B cell (primary cell): ENCODE results near the gene RBM46. TPM values are rescaled to one million over a fixed set of nuclear protein-coding genes. Genes with fewer than 3 reads are reported as not detected.
"Not testable (repeated sequence)": the region's sequence is repeated elsewhere in the genome, so short reads cannot be mapped to it uniquely, and the experiment has no call there.

Experiments
- ATAC-seq: fragments of 200-7000 bp; cut with Tn5 transposase; one replicate; pipeline ENCODE4 v1.10.0; 2021; ENCODE audit warnings: low read depth, mild to moderate bottlenecking, moderate number of reproducible peaks, moderate library complexity
- CTCF ChIA-PET: fragments of 350-600 bp; sonication (Branson Sonifier 250); formaldehyde crosslinking; loops from one replicate; lab custom pipeline; 2021; ENCODE audit warnings: antibody characterized with exemption, inconsistent platforms; lab: Charles Lee
- POLR2A ChIA-PET: fragments of 350-600 bp; sonication (Branson Sonifier 250); formaldehyde crosslinking; loops from one replicate; lab custom pipeline; 2021; ENCODE audit warnings: antibody characterized with exemption; lab: Charles Lee
- DNase-seq: peaks from one replicate; pipeline ENCODE4 v3.0.0; 2013
- H2AFZ ChIP-seq: 2 replicates; pipeline ENCODE4 v1.6.1; 2012; ENCODE audit warnings: mild to moderate bottlenecking, low read depth, low read length; ENCODE audit not compliant: insufficient read depth, poor library complexity, severe bottlenecking
- H3K27ac ChIP-seq, 2 donors: 1 replicate in 1 of 2; 2 replicates in 1 of 2; pipeline ENCODE4 v1.5.1; 2012 to 2013; ENCODE audit warnings: low read length in 2 of 2, mild to moderate bottlenecking in 2 of 2, moderate library complexity in 1 of 2
- H3K27me3 ChIP-seq, 4 experiments: fragments of 200-600 bp in 1 of 4; sonication (generic) in 1 of 4; replicated peaks in 1 of 4; 1 replicate in 2 of 4; 2 replicates in 2 of 4; pipeline versions ENCODE4 v1.6.1 to v1.7.0; 2013 to 2016; ENCODE audit warnings: low read length in 3 of 4, mild to moderate bottlenecking in 2 of 4, mixed read lengths in 1 of 4, moderate library complexity in 1 of 4; ENCODE audit not compliant: insufficient read depth in 4 of 4, control insufficient read depth in 3 of 4; ENCODE audit errors: control extremely low read depth in 1 of 4
- H3K36me3 ChIP-seq, 2 experiments: replicated peaks in 1 of 2; 1 replicate in 1 of 2; 2 replicates in 1 of 2; pipeline versions ENCODE4 v1.6.1 to v1.7.1; 2013; ENCODE audit warnings: low read length in 1 of 2; ENCODE audit not compliant: insufficient read depth in 2 of 2, control insufficient read depth in 1 of 2; ENCODE audit errors: control extremely low read depth in 1 of 2, extremely low read depth in 1 of 2
- H3K4me1 ChIP-seq, 2 donors: fragments of 200-600 bp in 1 of 2; sonication (generic) in 1 of 2; 1 replicate in 1 of 2; 2 replicates in 1 of 2; pipeline versions ENCODE4 v1.5.1 to v1.6.1; 2013 to 2017; ENCODE audit warnings: low read length in 2 of 2; ENCODE audit not compliant: control insufficient read depth in 2 of 2, insufficient read depth in 2 of 2
- H3K4me2 ChIP-seq: replicated peaks from 2 replicates; pipeline ENCODE3; 2012; ENCODE audit warnings: mild to moderate bottlenecking, low read depth, low read length; ENCODE audit not compliant: poor library complexity, severe bottlenecking
- H3K4me3 ChIP-seq, 5 experiments: fragments of 200-600 bp in 1 of 5; sonication (generic) in 1 of 5; 1 replicate in 3 of 5; 2 replicates in 2 of 5; pipeline versions ENCODE4 v1.5.1 to v1.7.0; 2011 to 2016; ENCODE audit warnings: low read length in 4 of 5, mild to moderate bottlenecking in 4 of 5, low read depth in 2 of 5, control low read depth in 1 of 5, moderate library complexity in 1 of 5; ENCODE audit not compliant: insufficient read depth in 1 of 5; ENCODE audit errors: control extremely low read depth in 1 of 5, extremely low read depth in 1 of 5
- H3K79me2 ChIP-seq: fragments of 200-600 bp; sonication (generic); one replicate; pipeline ENCODE4 v1.6.0; 2016; ENCODE audit warnings: low read length; ENCODE audit not compliant: control insufficient read depth, insufficient read depth
- H3K9ac ChIP-seq: fragments of 200-600 bp; sonication (generic); 2 replicates; pipeline ENCODE4 v1.6.1; 2017; ENCODE audit warnings: mild to moderate bottlenecking, low read length, moderate library complexity
- H3K9me3 ChIP-seq, 3 donors: one replicate each; pipeline versions ENCODE4 v1.6.1 to v1.7.1; 2013; ENCODE audit warnings: low read length in 2 of 3; ENCODE audit not compliant: control insufficient read depth in 2 of 3, insufficient read depth in 1 of 3; ENCODE audit errors: control extremely low read depth in 1 of 3
- H4K20me1 ChIP-seq: 2 replicates; pipeline ENCODE4 v1.6.0; 2012; ENCODE audit warnings: mild to moderate bottlenecking, low read length; ENCODE audit not compliant: insufficient read depth, control insufficient read depth, poor library complexity, severe bottlenecking
- H3K27ac Mint-ChIP-seq: one replicate; pipeline ENCODE4 v1.8.0; 2021; ENCODE audit warnings: mixed read lengths
- H3K27me3 Mint-ChIP-seq: one replicate; pipeline ENCODE4 v1.8.0; 2021; ENCODE audit warnings: mixed read lengths
- H3K4me1 Mint-ChIP-seq: one replicate; pipeline ENCODE4 v1.8.0; 2021; ENCODE audit warnings: mixed read lengths
- H3K4me3 Mint-ChIP-seq: one replicate; pipeline ENCODE4 v1.8.0; 2021; ENCODE audit warnings: mixed read lengths
- H3K9me3 Mint-ChIP-seq: one replicate; pipeline ENCODE4 v1.8.0; 2022; ENCODE audit warnings: mixed read lengths; ENCODE audit not compliant: insufficient read depth
- CTCF ChIP-seq: fragments of 200-600 bp; IDR thresholded peaks from one replicate; pipeline ENCODE4 v1.8.0; 2022; ENCODE audit warnings: antibody characterized with exemption, mild to moderate bottlenecking
- EZH2 ChIP-seq: IDR thresholded peaks from 2 replicates; pipeline ENCODE4 v1.6.1; 2012; ENCODE audit warnings: borderline replicate concordance, low read depth, mild to moderate bottlenecking, moderate library complexity, low read length; ENCODE audit not compliant: insufficient read depth, poor library complexity, severe bottlenecking
- WGBS: methylation state at CpG from one replicate; pipeline ENCODE4 v1.1.5; 2013; ENCODE audit warnings: missing lambda C conversion rate; ENCODE audit not compliant: insufficient coverage; 5-methylcytosine and 5-hydroxymethylcytosine counted together
- intact Hi-C: fragments of 100-400 bp; cut with micrococcal nuclease; formaldehyde crosslinking; loops from one replicate; pipeline ENCODE4 v1.10.0; 2022
- polyA plus RNA-seq: library from polyadenylated mRNA; depleted of rRNA; stranded (reverse); fragments of >200 nt; gene quantifications from 2 replicates; pipeline ENCODE4 v1.2.3, GENCODE V29; 2012
- total RNA-seq, 2 donors: library from RNA; stranded (reverse); fragments of 120-200 nt in 1 of 2; gene quantifications; 1 replicate in 1 of 2; 2 replicates in 1 of 2; pipeline versions ENCODE4 v1.2.3 to v1.2.4, GENCODE V29; 2013 to 2022

The RBM46 gene
- total and polyA plus RNA-seq, 2 donors (not counting 1 experiment from before 2014, with no cell fraction given) = not detected

- no peak for DNase-seq
- TF ChIP-seq CTCF (no peak), EZH2 (no peak)
- H3K27ac Mint-ChIP-seq = no peak overlapping the region
- no peak overlapping the region for H3K4me3 Mint-ChIP-seq
- H3K27me3 Mint-ChIP-seq = no peaks in the 10 kb centered on the region
- H3K9me3 ChIP-seq = peaks cover 0 to 6% (median 4%) of the 10 kb centered on the region in 3 donors
- H3K4me2 ChIP-seq = no peak overlapping the region
- no peaks in the 10 kb centered on the region for H3K27me3 ChIP-seq
- H3K4me1 ChIP-seq = no peaks in the 10 kb centered on the region
- POLR2A ChIA-PET = no interaction called here
- no peak overlapping the region for H3K4me3 ChIP-seq
- CTCF ChIA-PET = no interaction called here
- H3K4me1 Mint-ChIP-seq = no peaks in the 10 kb centered on the region
- H3K9ac ChIP-seq = no peak overlapping the region
- H3K9me3 Mint-ChIP-seq = peaks cover 2% of the 10 kb centered on the region
- no peak overlapping the region for H3K27ac ChIP-seq
- H3K36me3 ChIP-seq = no peaks in the 10 kb centered on the region
- H2AFZ ChIP-seq = no peak overlapping the region
- H4K20me1 ChIP-seq = no peaks in the 10 kb centered on the region
- H3K79me2 ChIP-seq = no peaks in the 10 kb centered on the region
- intact Hi-C loops = no loop called here
- ATAC-seq = no peak
Observed at GRCh38 chr4:154872198-154872597, 91.1 kb downstream of the RBM46 start.

- no CpG with 5 or more reads among the region's 4 CpGs for WGBS
- H3K4me1 Mint-ChIP-seq, H3K9ac ChIP-seq, H3K79me2 ChIP-seq, intact Hi-C loops, H3K4me1 ChIP-seq, H3K36me3 ChIP-seq, H3K9me3 ChIP-seq, ATAC-seq, H3K27ac ChIP-seq, H3K4me3 Mint-ChIP-seq, H2AFZ ChIP-seq, H3K4me2 ChIP-seq, CTCF ChIA-PET, H4K20me1 ChIP-seq, H3K27ac Mint-ChIP-seq, H3K27me3 ChIP-seq, H3K27me3 Mint-ChIP-seq, POLR2A ChIA-PET, H3K4me3 ChIP-seq, H3K9me3 Mint-ChIP-seq: not testable (repeated sequence)
- DNase-seq = peak; percentile 9
Observed at GRCh38 chr4:154874049-154874448, 93.0 kb downstream of the RBM46 start.
